Measurements from ENCODE around the gene CIRBP. TPM values are rescaled to one million over a fixed set of nuclear protein-coding genes. Genes with fewer than 3 reads are reported as not detected.

The CIRBP gene
- total RNA-seq, 1 donor from 2014 or later: 598 TPM

DNA sequence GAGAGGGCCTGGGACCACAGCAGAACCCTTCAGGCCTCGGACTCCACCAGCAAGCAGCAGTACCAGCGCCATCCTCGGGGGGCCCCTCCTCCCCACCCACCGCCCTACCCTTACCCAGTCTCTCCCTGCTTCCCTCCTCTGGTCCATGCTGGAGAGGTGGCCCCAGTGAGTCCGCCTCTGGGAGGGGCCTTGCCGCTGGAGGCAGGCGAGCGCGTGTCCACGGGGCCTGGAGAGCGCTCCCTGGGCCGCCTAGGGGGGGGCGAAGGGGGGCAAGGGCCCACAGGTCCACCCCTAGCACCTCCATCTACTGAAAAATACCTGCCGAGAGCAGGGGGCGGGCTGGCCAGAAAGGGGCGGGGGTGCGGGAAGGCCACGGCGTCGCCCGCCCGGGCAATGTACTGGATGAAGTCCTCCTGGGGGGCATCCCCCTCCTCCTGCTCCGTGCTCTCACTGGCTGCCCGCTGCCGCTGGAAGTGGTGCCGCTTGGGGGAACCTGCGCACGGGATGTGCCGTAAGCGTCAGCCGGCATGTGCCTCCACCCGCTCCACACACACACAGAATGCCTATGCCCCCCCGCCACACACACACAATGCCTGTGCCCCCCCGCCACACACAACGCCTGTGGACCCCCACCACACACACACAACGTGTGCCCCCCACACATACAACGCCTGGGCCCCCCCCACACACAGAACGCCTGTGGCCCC lies 38.2 kb upstream of the CIRBP start:
- no peak for DNase-seq

DNA sequence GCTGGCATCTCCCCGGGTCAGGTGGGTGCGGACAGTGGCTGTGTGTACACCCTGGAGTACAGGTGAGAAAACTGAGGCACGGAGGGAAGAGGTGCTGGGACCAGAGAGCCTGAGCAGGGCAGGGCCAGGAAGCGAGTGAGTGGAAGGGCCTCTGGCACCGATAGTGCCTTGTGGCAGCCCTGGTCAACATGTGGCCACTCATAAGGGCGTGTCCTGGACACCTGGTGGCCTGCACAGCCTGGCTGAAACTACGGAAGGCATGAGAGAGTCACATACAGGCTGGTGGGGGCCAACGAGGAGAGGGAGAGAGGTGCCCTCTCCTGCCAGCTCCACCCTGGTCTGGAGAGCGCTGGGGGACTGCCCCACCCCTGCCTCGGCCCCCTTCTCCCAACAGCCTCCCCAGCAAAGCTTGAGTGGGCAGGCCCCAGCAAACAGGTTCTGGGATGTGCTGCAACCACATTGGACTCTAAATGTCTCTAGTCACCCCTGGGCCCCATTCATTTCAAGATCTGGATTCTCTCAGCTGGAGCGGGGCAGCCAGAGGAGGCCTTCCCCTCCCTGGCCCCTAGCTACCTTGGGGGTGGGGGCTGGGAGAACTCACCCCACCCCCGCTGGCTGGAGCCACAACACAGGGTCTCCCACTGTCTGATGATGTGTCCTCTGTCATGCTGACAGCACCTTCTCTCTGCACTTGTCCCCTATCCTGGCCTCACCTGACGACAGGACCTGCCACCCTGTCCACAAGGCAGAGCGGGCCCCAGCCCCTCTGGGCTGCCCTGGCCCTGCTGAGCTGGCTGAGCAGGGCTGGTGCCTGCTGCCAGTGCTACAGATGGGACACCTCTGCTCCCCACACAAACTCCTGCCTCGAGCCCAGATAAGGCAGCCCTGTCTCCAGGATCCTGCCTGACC lies 37.1 kb upstream of the CIRBP start:
- DNase-seq: no peak

DNA sequence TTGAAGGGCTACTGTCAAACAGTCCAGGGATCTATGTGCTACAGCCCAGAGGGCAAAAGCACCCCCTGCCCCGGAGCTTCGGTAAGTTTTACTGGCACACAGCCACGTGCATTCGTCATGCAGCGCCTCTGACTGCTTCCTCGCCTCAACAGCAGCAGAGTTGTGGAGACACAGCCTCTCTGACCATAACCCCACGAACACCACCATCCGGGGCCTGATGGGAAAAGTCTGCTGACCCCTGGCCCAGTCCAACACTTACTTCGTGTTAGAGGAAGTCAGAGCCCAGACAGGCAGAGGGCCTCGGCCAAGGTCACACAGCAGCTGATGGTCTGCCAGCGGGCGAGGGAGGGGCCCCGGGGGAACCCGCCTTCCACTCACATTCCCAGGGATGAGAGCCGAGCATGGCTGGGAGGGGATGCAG lies 36.5 kb upstream of the CIRBP start:
- no peak for DNase-seq

DNA sequence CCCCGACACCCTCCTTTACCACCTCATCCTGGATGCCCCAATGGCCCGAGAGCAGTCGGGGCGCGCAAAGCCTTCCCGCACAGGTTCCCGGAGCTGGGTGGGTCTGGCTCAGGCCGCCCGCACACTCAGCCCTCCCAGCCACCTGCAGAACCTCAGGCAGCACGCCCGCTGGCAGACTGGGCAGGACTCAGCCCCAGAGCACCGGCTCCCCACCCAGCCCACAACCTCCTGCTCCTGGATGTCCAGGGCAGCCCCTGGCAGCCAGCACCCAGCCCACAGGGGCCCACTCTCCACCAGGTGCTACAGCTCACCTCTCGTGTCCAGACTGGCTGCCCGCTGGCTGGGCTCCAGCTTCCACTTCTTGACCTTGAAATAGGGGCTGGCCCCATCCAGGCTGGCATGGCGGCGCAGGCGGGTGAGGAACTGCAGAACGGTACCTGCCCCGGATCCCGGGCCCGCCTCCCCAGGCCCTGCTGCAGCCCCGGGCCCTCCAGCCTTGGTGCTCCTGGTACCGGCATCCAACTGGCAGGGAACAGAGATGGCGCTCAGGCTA lies 35.9 kb upstream of the CIRBP start:
- DNase-seq: no peak

DNA sequence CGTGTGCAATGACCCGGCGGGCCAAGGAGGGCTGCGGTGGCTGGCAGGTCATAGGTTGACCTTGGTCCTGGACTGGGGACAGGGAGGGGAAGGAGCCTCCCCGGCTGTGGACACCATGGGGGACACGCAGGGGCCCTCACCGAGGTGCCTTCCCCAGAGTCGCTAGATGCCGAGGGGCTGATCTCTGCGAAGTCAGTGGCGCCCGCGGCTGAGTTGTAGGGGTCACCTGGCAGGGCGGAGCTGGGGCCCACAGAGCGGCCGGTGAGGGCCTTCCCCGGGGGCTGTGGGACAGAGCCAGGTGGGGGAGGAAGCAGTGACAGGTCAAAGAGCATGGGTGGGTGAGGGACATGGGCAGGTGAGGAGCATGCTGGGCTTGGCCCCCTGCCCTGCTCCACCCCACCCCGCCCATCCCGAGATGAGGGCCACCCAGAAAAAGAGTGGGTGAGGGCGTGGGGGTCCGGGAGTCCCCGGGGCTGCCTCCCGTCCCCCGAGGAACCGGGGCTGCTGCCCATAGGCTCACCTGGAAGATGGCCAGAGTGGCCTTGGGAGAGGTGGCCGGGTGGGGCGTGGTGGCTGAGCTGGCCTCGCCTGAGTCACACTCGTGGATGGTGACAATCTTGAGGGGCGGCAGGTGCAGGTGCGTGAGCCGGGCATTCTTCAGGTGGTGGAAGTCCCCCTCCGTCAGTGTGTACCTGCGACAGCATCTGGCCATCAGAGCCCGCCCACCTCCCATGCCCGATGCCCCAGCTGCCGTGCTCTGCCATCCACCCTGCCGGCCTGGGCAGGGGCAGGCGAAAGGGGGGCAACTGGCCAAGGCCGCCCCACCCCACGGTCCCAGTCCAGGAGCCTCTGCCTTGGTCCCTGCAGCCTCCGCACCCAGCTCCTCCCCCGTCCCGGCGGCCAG lies 34.8 kb upstream of the CIRBP start:
- DNase-seq: no peak

DNA sequence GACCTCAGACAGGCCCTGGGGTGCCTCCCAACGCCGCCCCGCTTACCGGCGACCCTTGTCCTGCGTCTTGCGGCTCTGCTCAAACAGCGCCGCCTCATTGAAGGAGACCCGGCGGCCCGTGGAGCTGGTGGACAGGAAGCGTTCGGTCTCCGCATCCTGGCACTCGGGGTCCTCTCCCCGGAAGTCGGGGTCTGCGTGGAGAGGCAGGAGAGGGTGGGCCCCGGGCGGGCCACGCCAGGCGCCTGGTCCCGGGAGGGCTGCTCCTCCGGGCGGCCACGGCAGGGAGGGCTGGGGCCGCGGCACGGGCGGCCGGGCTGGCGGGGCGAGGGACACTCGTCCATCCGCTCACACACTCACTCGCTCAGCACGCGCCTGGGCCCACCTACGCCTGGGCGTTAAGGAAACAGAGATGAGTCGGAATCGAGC lies 34.2 kb upstream of the CIRBP start:
- no peak for DNase-seq

DNA sequence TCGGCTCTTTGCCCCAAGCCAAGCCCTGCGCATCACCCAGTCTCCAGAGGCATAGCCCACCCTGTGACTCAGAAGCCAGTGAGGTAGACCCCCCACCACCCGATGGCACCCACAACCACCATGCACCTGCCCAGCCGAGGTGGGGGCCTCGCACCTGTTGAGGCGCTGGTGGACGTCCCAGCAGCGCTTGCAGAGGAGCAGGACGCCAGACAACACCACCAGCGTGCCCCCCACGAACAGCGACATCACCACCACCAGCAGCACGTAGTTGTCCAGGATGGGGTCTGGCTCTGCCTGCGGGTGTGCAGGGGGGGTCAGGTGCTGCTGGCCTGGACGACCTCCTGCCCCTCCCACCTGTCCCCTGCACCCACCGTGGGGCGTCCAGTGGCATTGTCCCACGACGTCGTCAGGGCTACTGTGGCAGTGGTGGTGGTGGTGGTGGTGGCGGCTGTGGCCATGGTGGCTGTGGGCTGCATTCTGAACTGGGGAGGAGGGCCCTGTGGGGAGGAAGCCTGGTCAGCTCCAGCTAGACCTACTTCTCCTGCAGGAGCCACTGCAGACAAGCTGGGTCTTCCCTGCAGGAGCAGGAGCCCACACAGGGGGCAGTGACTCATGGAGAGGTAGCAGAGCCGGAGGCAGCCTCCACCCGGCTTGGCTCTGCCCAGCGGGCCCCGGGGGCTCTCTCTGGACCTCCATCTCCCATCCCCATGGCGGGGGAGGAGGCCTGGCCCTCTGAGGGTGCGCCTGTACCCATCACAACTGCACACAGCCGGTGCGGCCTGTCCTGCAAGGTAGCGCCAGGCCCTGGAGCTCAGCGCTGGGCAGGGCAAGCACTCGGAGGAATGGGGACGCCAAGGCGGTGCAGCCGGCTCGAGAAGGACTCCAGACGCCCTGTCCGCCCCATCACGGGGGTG lies 33.2 kb upstream of the CIRBP start:
- no peak for DNase-seq

DNA sequence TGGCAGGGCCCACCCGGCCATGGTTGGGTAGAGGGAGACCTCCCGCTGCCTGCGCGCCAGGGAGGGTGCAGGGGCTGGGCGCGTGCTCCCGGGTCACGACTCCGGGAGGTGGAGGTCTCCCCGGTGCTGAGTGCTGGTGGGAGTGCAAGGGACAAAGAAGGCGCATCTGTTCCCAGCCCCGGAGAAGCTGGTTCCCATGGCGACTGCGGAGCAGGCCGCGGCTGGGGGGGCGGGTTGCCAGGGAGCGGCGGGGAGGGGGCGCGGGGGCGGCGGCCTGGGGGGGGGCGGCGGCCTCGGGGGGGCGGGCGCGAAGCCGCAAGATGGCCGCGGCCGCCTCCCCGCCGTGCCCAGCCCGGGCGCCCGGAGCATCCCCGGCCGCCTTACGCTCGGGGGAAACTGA lies 32.6 kb upstream of the CIRBP start:
- DNase-seq: no peak

DNA sequence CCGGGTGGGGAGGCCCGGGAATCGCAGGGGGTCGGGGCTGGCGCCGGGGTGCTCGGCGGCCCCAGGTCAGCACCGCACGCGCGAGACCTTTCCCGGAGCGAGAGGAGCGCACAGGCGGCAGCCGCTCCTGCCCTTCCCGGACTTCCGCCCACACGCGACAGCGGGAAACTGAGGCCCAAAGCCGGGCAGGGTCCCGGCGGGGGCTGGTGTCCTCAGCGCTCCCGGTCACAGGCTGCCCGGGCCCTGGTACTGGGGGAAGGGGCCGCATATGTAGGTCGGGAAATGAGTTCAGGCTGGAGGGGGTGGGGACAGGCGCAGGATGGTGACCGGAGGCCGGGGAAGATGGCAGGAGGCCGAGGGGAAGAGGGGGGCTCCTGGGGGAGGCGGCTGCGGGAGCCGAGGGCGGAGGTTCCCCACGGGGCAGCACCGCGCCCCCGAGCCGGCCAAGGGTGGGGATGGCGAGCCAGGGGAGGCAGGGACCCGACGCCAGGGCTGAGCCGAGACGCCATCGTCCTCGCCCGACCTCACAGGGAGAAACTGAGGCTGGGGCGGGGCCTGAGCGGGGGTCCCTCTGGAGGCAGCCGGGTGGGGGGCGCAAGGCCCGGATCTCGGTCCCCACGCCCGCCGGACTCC lies 32.0 kb upstream of the CIRBP start:
- no peak for DNase-seq

DNA sequence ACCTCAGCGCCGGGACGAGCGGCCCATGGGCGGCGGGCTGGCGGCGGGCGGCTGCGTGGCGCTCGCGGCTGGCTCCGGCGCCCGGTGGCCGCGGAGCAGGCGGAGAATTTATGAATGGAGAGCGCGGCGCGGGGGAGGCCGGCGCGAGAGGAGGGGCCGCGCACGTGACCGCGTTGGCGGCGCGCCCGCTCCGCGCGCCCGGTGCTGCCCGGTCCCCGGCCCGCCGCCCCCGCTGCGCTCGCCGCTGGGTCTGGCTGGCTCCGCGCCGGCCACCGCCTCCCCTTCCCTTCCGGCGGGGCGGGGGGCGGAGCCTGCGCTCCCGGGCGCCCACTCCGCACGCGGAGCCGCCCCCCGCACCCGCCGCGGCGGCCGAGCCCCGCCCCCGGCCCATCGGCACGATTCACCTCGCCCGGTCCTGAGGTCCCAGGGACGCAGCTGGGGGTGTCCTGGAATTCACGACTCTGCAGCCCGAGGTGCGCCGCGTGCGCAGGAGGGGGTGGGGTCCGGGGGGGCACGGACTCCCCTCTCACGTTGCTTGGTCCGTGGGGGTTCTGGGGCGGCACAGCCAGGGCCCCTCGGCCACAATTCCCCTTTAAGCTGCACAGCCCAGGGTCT lies 31.3 kb upstream of the CIRBP start, which contains the start of gene CBARP:
Gene CBARP (minus strand): TSS at position 252 of the 615 bp plus-strand sequence. CDS start 1,905 bp downstream, outside the sequence.
- DNase-seq: no peak

DNA sequence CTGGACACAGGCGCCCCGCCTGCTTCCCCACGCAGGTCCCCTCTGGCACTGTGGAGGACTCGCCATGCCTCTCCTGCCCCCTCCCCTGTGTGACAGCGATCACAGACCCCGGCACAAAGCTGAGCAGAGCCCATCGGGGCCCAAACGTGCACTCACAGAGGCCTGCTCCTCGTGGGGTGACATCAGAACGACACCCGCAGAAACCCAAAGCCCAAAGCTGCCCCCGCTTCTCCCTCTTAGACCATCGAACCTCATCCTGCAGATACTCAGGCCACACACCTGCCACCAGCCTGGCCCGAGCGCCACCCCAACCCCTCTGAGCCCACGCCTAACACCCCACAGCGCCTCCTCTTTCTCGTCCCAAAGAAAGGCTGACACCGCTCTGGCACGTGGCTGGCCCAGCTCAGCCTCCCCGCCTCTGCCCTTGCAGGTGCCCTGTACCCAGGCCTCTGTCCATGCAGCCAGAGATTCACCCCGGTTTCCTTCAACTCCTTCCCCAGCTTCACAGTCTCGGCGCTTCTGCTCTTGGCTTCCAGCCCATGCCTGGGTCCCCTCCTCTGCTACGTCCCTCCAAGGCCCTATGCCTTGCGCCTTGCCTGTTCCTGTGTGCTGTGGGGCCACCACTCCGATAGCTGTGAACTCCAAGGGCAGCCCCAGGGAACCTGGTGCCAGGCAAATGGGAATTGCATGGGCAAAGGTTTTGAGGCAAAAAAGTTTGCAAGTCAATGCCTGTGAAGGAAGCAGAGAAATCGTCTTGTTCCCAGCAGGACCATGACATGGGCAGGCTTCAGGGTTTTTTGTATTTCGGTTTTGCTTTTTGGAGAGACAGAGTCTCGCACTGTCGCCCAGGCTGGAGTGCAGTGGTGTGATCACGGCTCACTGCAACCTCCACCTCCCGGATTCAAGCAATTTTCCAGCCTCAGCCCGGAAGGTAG lies 30.5 kb upstream of the CIRBP start:
- DNase-seq: no peak

DNA sequence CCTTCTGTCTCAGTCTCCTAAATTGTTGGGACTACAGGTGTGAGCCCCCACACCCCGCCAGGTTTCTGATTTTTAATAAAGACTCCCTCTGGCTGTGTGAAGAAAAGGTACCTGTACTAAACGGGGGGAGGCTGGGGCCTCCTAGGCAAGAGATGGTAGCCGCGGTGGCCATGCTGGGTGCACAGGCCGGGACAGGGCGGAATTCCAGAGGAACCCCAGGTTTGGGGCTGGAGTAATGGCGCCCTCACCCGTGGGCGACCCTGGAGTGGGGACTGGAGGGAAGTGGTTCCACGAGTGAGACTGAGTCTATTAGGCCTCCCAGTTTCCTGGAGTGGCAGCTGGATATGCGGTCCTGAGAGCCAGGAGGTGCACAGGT lies 29.7 kb upstream of the CIRBP start:
- DNase-seq: no peak

DNA sequence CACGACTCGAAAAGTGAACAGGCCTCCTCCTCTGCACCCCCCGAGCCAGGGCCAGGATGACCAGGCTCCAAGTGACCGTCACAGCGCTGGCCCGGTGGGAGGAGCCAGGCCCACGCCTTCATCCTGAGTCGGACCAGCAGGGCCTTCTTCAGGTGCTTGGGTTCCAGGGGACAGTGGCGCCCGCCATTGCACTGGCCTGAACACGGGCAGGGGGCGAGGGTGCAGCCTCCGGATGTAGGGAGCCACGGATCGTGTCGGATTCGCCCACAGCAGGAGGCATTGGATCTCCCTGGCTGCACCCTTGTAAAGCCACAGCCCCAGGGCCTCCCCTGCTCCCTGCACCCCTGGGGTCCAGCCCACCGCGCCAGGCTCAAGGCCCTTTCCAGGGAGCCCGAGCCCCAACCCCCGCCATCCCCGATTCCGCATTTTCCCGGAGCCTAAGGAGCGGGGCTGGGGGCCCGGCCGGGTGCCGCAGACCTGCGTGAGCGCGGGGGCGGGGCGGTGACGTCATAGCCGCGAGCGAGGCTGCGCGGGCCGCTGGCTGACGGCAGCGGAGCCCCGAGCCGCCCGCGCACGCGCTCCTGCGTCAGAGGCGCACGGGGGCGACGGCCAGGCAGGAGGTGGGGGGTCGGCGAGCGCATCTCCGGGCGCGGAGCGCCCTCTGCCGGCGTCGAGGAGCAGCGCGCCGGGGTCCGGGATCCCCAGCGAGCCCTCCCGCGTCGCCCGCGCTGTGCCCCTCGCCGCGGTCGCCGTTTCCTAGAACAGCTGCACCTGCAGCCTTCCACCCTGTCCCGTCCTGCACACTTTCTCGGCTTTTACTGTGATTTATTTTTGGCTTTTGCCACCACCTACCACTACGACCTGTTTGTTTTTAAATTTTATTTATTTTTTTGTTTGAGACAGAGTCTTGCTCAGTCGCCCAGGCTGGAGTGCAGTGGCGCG lies 29.1 kb upstream of the CIRBP start:
- DNase-seq: peak; percentile 75

DNA sequence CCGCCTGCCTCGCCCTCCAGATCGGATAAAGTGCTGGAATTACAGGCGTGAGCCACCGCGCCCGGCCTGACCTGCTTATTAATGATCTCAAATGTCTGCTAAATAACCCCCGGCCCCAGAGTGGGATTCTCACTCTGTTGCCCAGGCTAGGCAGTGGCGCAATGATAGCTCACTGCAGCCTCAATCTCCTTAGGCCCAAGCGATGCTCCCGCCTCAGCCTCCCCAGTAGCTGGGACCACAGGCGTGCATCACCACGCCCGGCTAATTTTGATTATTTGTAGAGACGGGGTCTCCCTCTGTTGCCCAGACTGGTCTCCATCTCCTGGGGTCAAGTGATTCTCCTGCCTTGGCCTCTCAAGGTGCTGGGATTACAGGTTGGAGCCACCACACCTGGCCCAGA lies 28.2 kb upstream of the CIRBP start:
- DNase-seq: no peak

DNA sequence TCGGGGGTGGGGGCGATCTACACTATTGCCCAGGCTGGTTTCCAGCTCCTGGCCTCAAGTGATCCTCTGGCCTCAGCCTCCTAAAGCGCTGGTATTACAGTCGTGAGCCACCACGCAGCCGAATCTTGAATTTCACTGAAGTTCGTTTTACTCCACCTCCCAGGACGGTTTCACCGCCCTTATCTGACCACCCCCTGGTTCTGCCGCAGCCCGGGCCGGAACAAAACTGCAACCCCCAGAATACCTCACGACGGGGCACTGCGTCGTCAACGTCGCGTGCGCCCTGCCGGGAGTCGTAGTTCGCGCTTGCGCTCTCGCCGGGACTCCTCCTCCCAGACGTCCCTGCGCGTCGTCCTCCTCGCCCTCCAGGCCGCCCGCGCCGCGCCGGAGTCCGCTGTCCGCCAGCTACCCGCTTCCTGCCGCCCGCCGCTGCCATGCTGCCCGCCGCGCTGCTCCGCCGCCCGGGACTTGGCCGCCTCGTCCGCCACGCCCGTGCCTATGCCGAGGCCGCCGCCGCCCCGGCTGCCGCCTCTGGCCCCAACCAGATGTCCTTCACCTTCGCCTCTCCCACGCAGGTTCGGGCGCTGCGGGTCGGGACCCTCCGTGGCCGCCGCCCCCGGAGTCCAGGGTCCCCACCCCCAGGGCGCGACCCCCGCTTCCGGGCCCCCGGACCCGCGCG lies 27.6 kb upstream of the CIRBP start, which contains the start of gene ATP5F1D:
Gene ATP5F1D (plus strand): TSS at position 335 of the 679 bp plus-strand sequence. CDS start 100 bp downstream, at position 435.
- peak; percentile 90 for DNase-seq

DNA sequence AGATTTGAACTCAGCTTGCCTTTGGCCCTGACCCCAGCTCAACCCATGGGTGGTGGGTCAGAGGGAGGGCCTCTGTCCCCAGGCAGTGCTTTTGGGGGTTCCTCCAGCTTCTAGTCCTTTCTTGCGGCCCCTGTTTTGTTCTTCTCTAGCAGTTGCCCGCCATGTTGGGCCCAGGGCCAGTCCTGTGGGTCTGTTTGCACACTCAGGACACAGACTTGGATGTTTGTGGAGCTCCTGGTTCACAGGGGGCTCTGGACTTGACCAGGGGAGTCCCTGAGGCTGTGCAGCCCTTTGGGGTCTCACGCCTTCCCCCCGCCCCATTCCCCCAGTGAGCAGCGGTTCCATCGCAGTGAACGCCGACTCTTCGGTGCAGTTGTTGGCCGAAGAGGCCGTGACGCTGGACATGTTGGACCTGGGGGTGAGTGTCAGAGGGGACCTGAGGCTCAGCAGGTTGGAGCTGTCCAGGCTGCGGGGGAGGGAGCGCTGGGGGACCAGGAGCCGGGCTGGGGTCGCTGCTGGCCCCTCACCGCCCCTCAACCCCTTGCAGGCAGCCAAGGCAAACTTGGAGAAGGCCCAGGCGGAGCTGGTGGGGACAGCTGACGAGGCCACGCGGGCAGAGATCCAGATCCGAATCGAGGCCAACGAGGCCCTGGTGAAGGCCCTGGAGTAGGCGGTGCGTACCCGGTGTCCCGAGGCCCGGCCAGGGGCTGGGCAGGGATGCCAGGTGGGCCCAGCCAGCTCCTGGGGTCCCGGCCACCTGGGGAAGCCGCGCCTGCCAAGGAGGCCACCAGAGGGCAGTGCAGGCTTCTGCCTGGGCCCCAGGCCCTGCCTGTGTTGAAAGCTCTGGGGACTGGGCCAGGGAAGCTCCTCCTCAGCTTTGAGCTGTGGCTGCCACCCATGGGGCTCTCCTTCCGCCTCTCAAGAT lies 25.1 kb upstream of the CIRBP start:
- peak; percentile 71 for DNase-seq
